GM19452 (cell line): ENCODE results near the gene MYRF.

Experiments used
- ATAC-seq: cut with Tn5 transposase; IDR thresholded peaks from one replicate; pipeline ENCODE4 v1.9.1; 2021; ENCODE audit not compliant: unreplicated experiment

The MYRF gene

GRCh38 chr11:61792310-61793082 lies 40.1 kb downstream of the MYRF start, which contains the start of the genes FEN1 and TMEM258:
TSS of gene FEN1 (plus strand) at chr11:61792911. CDS start at chr11:61795362, 2,451 bp downstream.
TSS of gene TMEM258 (minus strand) at chr11:61792599. CDS start at chr11:61792558, 41 bp downstream.
- ATAC-seq = peak; percentile 88

GRCh38 chr11:61793083-61793828 lies 40.8 kb downstream of the MYRF start:
- ATAC-seq = peak; percentile 5

- no peak for ATAC-seq
These were observed 41.4 kb downstream of the MYRF start for GRCh38 chr11:61793829-61794204.

GRCh38 chr11:61794579-61794978 lies 42.1 kb downstream of the MYRF start:
- ATAC-seq = no peak

GRCh38 chr11:61795459-61795858 lies 43.0 kb downstream of the MYRF start:
- no peak for ATAC-seq

GRCh38 chr11:61795876-61796526 lies 43.6 kb downstream of the MYRF start:
- ATAC-seq = no peak

- no peak for ATAC-seq
These were observed 45.0 kb downstream of the MYRF start for GRCh38 chr11:61797263-61797944.

- ATAC-seq = no peak
These were observed 47.3 kb downstream of the MYRF start for GRCh38 chr11:61799665-61800284.

- no peak for ATAC-seq
These were observed 48.2 kb downstream of the MYRF start for GRCh38 chr11:61800331-61801281.

GRCh38 chr11:61802605-61803004 lies 50.2 kb downstream of the MYRF start:
- no peak for ATAC-seq

GRCh38 chr11:61803889-61804647 lies 51.6 kb downstream of the MYRF start:
- ATAC-seq = no peak

- ATAC-seq = no peak
These were observed 52.7 kb downstream of the MYRF start for GRCh38 chr11:61805146-61805545.

GRCh38 chr11:61806785-61807184 lies 54.3 kb downstream of the MYRF start:
- ATAC-seq = no peak

GRCh38 chr11:61810671-61811175 lies 58.3 kb downstream of the MYRF start:
- no peak for ATAC-seq

- ATAC-seq = no peak
These were observed 59.4 kb downstream of the MYRF start for GRCh38 chr11:61811831-61812230.

GRCh38 chr11:61812736-61813411 lies 60.4 kb downstream of the MYRF start:
- no peak for ATAC-seq

GRCh38 chr11:61814247-61814957 lies 62.0 kb downstream of the MYRF start:
- no peak for ATAC-seq
